GM12873 (cell line): Measurements from ENCODE around the gene ABHD12.

Experiments used
- TF ChIP-seq, protein P1 (sequence below): IDR thresholded peaks from 2 replicates; pipeline ENCODE4 v1.5.1; 2012; ENCODE audit warnings: low read depth, mild to moderate bottlenecking, moderate library complexity, low read length, control low read depth; ENCODE audit not compliant: insufficient read depth; ENCODE audit errors: missing control alignments

Gene ABHD12

DNA sequence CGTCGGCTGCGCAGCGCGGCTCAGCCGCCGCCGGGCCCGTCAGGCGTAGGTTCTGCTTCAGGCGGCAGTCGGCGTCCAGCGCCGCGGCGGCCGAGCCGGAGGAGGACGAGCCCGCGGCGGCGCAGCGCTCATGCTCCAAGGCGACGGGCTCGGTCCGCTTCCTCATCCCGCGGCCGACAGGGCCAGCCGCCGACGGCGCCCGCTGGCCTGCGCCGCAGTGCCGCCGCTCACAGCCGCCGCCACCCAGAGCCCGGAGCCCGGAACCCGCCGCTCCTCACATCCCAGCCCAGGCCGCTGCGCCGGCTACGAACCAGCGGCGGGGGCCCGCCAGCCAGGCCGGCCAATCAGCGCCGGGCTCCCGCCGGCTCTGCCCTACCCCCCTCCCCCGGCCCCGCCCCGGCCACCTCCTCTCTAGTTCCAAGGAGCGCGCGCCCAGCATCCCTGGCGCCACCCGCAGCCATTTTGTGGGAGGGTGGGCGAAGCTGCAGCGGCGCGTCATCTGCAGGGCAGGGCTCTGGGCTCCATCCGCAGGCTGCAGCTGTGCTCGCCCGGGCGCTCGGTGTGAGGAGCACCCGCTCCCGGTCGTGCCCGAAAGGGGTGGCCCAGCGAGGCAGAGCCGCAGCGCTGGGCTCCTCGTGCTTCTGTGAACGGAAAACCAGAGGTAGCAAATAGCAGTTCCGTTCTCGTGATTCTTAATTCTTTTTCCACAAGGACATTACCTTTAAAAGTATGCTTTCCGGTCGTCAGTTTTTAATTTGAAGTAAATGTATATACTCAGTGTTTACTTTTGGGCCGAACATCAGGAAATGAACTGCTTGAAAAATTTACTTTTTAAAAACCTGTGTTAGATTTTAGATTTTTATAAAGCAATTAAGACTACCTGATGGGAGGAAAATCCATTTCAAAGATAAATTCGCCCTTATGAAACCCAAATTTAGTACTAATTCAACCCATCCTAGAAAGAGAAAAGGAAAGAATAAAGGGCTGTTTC, at the start of gene ABHD12:
Gene ABHD12, minus strand, starts transcription at position 298 of the 991 bp plus-strand sequence. Its CDS starts 132 bp downstream, at position 166.
- TF ChIP-seq, protein P1, sequence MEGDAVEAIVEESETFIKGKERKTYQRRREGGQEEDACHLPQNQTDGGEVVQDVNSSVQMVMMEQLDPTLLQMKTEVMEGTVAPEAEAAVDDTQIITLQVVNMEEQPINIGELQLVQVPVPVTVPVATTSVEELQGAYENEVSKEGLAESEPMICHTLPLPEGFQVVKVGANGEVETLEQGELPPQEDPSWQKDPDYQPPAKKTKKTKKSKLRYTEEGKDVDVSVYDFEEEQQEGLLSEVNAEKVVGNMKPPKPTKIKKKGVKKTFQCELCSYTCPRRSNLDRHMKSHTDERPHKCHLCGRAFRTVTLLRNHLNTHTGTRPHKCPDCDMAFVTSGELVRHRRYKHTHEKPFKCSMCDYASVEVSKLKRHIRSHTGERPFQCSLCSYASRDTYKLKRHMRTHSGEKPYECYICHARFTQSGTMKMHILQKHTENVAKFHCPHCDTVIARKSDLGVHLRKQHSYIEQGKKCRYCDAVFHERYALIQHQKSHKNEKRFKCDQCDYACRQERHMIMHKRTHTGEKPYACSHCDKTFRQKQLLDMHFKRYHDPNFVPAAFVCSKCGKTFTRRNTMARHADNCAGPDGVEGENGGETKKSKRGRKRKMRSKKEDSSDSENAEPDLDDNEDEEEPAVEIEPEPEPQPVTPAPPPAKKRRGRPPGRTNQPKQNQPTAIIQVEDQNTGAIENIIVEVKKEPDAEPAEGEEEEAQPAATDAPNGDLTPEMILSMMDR = no peak

DNA sequence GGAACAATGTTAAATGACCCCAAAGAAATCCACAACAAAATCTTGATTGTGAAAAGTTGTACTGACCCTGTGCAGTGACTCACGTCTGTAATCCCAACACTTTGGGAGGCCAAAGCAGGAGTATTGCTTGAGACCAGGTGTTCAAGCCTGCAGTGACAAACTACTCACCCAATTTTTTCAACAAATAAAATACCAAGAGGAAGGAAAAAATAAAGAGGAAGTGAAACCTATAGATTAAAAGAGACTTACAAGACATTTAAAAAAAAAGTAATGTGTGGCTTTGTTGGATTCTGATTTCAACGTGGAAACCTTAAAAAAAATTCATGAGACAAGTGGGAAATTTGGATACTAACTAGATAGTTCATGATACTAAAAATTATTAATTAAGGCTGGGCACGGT, 48.7 kb upstream of the ABHD12 start:
- TF ChIP-seq, protein P1 = no peak

DNA sequence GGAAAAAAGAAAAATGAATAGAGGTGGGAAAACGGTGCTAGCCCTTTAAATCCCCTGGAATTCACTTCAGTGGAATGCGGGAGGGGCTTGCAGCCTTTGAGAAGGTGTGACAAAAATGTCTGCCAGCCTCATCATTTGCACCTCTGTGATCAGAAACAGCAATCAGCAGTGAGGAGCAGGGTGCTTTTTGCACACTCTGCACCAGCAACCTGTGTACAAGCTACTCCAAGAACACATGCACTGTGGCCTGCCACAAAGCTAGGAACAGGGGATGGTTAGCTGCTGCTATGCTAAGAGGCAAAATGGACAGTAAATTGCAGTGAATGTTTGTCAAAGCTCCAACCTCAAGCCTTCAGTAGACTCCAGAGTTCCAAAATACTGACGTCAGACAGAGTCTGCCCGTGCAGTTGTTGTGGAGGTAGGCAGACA, 46.5 kb upstream of the ABHD12 start:
- TF ChIP-seq, protein P1 = no peak

DNA sequence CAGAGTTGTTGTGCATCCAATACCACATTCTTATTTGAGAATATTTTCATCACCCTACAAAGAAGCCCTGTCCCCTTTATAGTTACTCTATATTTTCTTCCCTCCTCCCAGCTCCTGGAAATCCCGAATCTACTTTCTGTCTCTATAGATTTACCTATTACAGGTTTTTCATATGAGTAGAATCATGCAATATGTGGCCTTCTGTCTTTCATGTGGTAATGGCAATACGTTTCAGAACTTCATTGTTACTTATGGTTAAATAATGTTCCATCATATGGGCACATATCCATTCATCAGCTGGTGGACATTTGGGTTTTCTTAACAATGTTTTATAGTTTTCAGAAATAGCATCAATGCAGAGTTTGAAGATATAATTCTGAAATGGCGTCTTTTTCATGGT, 33.9 kb upstream of the ABHD12 start:
- TF ChIP-seq, protein P1 = no peak

DNA sequence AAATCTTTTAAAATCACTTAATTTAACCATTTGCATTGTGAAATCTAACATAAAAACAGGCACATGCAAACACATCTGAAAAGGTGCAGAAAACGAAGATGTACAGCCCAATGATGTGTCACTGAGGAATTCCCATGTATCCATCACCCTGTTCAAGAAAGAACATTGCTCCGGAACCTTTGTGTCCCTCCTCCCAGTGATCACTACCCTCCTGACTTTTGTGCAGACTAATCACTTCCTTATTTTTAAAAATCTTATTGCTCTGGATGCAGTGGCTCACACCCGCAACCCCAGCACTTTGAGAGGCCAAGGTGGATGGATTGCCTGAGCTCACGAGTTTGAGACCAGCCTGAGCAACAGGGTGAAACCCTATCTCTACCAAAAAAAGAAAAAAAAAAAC, 31.4 kb upstream of the ABHD12 start:
- TF ChIP-seq, protein P1 = no peak

DNA sequence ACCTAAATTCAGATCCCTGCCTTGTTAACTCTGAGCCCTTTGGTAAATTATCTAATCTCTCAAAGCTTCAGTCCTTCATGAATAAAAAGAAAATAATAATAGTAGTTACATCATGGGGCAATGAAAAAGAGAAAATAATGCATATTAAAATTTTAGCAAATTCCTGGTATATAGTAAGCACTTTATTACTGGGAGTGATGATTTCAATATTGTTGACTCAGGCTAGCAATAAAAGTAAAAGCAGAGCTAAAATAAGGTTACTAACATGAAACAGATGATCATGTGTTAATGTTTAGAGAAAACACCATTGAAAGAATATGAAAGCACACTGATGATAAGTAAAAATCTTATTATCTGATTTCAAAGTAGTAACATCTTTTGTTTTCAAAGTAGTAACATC, 30.5 kb upstream of the ABHD12 start:
- TF ChIP-seq, protein P1 = no peak

DNA sequence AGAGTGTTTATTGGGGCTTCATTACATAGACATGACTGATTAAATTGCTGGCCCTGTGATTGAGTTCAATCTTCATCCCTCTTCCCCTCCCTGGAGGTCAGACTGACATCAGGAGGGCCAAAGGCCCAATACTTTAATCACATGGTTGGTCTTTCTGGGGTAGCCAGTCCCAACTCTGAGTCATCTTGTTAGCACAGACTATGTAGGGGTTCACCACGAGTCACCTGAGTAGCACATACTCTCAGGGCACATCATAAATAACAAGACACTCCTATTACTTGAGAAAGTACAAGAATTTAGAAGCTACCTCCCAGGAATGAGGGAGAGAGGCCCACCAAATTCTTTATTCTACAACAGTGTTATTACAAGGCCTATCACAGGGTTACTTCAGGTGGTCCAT, 28.1 kb upstream of the ABHD12 start:
- TF ChIP-seq, protein P1 = no peak
